GM18519 (cell line): ENCODE measurements around the gene FIZ1.

ENCODE experiments used
- ATAC-seq: cut with Tn5 transposase; IDR thresholded peaks from one replicate; pipeline ENCODE4 v1.9.1; 2021; ENCODE audit warnings: mild to moderate bottlenecking, moderate library complexity; ENCODE audit not compliant: unreplicated experiment, low FRiP score

FIZ1 gene

DNA sequence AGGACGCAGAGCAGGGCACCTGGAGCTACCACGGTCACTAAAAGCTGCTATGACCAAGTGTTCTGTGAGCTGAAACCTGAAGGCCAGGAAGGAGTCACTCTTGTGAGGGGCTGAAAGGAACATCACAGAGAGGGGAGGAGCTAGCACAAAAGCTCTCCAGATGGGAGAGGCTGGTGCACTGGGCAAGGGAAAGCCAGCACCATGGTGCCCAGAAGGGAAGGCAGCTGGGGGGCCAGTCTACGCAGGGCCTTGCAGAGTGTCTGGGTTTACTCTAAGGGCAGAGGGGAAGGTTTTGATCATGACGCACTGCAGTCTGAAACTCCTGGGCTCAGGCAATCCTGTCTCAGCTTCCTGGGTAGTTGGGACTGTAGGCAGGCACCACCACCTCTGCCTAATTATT, 37.4 kb upstream of the FIZ1 start:
- no peak for ATAC-seq

DNA sequence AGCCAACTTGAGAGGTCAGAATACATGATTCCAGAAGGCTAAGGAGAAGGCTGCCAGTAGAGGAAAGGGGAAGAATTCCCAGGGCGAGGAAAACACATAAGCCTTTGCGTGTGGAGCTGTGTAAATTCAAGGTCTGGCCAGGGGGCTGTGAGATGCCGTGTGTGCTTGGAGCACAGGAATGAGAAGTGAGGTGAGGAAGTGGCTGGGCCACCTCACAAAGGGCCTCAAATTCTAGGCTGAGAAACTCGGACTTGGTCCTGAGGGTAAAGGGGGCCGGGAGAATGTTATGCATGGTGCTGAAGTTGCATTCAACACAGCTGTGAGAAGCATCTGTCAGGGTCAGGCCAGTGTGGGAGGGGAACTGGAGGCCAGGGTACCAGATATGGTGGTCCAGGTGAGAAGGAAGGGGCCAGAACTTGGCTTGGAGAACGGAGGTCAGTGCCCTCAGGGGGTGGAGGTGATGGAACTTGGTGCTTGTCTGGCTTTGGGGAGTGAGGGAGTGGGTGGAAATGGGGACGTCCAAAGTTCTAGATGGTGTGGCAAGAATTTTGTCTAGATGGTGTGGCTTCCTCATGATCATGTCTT, 36.6 kb upstream of the FIZ1 start:
- ATAC-seq, result no peak

GRCh38 chr19:55635334-55635717, 36.0 kb upstream of the FIZ1 start:
- no peak for ATAC-seq

GRCh38 chr19:55633861-55634260, 34.5 kb upstream of the FIZ1 start:
- no peak for ATAC-seq

DNA sequence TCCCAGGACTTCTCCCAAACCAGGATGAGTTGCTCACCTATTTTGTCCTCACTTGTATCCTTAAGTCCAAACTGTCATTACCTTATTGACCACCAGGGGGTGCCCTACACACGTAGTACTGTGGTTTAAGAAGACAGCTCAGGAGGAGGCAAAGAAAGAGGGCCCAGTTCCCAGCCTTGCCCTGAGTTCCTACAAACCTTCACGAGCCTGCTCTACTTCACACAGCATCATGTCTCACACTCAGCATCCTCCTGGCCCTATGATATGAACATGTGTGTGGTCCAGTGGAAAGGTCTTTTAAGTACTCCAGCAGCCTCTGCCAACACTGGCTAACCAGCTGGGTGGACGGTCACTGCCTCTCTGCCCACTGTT, 33.1 kb upstream of the FIZ1 start:
- ATAC-seq, result no peak

- no peak for ATAC-seq
These were observed 27.0 kb upstream of the FIZ1 start for GRCh38 chr19:55626350-55626749.

- no peak for ATAC-seq
These were observed 25.6 kb upstream of the FIZ1 start for GRCh38 chr19:55625004-55625326.

GRCh38 chr19:55624109-55625003, 25.0 kb upstream of the FIZ1 start, which contains the start of gene ZNF784:
ZNF784 (minus strand) TSS chr19:55624566; CDS start chr19:55624561, 5 bp downstream.
- ATAC-seq, result no peak

GRCh38 chr19:55623561-55623960, 24.2 kb upstream of the FIZ1 start:
- ATAC-seq, result no peak

- no peak for ATAC-seq
These were observed 23.8 kb upstream of the FIZ1 start for GRCh38 chr19:55623130-55623529.

DNA sequence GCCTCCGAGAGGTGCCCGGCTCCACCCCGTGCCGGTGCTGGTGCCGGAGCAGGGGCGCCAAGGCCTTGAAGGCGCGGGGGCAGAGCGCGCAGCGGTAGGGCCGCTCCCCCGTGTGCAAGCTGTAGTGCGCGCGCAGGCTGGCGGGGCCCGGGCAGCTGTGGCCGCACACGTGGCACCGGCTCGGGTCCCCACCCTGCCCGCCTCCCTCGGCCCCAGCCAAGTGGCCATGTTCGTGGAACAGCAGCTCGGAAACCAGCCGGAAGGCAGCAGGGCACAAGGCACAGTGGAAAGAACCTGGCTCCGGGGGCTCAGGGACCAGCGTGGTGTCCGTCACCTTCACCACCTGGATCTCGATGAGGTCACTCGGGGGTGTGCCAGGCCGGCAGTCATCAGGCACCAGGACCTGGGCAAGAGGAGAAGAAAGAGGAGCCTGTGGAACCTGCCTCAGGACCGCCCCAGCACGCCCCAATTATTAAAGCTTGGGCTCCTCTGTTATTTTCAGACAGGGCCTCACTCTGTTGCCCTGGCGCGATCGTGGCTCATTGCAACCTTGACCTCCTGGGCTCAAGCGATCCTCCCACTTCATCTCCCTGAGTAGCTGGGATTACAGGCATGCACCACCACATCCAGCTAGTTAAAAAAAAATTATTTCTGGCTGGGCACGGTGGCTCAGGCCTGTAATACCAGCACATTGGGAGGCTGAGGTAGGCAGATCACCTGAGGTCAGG, 23.1 kb upstream of the FIZ1 start:
- no peak for ATAC-seq

DNA sequence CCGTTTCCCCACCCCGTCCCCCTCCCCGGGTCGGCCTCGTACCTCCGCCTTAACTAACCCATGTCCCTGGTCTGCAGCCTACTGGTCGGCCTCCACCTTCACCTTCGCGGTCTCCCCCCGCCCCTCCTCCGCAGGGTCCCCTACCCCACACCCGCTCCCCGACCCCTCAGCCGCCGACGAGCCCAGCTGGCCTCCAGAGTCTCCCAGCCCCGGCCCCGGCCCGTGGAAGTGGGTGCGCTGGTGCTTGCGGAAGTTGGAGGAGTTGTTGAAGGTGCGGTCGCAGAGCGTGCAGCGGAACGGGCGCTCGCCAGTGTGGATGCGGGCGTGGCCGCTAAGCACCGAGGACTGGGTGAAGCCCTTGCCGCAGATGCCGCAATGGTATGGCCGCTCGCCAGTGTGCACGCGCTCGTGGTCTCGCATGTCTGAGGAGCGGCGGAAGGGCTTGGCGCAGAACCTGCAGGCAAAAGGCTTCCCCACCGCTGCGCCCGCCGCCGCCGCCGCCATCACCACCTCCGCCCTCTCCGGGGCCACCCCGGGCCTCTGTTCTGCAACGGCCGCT, 22.4 kb upstream of the FIZ1 start:
- ATAC-seq, result no peak

DNA sequence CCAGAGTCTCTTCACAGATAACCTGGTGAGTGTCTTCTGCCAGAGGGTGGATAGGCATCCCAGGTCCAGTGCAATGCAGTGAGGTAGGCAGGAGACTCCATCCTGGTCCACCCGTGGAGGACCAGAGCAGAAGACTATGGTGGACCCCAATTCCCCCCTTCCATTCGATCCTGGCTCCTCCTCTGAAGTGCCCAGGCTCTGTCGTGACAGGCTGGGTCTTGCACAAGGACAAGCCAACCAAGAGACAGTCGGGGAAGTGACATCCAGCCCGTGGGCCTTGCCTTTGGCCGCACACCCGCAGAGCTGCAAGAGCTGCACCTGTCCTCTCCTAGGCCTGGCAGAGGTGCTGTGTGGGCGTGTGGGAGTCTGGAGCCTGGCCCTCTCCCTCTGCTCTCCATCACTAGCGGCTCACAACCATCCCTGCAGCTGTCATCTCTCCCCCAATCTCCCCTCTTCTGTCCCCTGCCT, 21.9 kb upstream of the FIZ1 start:
- ATAC-seq, result no peak

GRCh38 chr19:55620410-55621204, 21.3 kb upstream of the FIZ1 start:
- ATAC-seq, result no peak

GRCh38 chr19:55619286-55619685, 20.0 kb upstream of the FIZ1 start:
- no peak for ATAC-seq

GRCh38 chr19:55618426-55618825, 19.1 kb upstream of the FIZ1 start:
- no peak for ATAC-seq

DNA sequence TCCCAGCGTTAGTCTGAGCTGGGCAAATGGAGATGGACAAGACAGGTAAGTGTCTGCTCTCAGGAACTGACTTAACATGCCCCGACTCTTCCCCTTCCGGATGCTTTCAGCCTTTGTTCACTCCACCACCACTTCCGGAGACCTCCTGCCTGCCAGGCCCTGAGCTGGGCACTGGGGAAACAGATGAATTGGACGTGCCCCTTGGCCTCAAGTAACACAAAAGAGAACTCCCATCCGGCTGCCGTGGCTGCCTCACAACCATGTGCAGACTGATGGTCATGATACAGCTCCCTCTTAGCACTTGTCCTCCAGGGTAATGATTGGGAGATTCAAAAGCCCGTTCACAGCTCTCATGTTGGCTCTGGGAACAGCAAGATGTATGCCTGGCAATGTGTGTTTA, 18.1 kb upstream of the FIZ1 start:
- ATAC-seq, result no peak

DNA sequence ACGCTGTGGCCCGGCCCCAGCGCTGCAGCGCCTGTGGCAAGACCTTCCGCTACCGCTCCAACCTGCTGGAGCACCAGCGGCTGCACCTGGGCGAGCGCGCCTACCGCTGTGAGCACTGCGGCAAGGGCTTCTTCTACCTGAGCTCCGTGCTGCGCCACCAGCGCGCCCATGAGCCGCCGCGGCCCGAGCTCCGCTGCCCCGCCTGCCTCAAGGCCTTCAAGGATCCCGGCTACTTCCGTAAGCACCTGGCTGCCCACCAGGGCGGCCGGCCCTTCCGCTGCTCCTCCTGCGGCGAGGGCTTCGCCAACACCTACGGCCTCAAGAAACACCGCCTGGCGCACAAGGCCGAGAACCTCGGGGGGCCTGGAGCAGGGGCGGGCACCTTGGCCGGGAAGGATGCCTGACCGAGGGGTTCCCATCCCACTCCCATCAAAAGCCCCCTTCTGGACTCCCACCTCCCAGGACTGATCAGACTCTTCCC, 17.1 kb upstream of the FIZ1 start:
- ATAC-seq, result no peak

GRCh38 chr19:55615543-55616394, 16.5 kb upstream of the FIZ1 start:
- no peak for ATAC-seq
